Measurements from ENCODE around the gene KIF21A.

The KIF21A gene

DNA sequence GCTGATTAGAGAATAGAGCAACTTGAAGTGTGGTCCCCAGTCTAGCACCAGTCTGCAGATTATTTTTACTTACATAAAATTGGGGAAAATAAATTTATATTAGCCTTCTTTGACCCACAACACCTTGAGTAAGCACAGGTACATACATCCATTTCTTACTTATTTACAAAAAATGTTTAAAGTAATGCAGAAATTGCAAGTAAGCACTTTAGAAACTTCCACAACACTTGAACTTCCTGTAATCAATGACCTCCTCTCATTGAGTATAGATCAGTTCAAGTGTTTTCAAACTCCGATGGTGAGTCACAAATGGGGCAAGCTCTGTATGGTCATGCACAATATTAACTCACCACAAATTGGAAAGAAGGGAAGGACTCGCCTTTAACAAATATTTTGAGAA, 83.3 kb downstream of the KIF21A start:
- TF ChIP-seq TCF12 (IDR thresholded peaks at IDR 0.05; ENCODE audit: low read depth) (no peak), ZBTB7A (IDR thresholded peaks at IDR 0.05; ENCODE audit: low read depth) (no peak), TAF1 (IDR thresholded peaks at IDR 0.05; ENCODE audit: low read depth) (no peak), MAX (IDR thresholded peaks at IDR 0.05) (no peak), EP300 (IDR thresholded peaks at IDR 0.05; ENCODE audit: borderline replicate concordance) (no peak), CREB1 (IDR thresholded peaks at IDR 0.05; ENCODE audit: low read depth) (no peak), TEAD4 (IDR thresholded peaks at IDR 0.05) (no peak), YY1 (IDR thresholded peaks at IDR 0.05; ENCODE audit: low read depth) (no peak), NFIC (IDR thresholded peaks at IDR 0.05) (no peak), CEBPB (IDR thresholded peaks at IDR 0.05) (no peak), RAD21 (IDR thresholded peaks at IDR 0.05; ENCODE audit: low read depth) (no peak)
- TF ChIP-seq, protein P1, sequence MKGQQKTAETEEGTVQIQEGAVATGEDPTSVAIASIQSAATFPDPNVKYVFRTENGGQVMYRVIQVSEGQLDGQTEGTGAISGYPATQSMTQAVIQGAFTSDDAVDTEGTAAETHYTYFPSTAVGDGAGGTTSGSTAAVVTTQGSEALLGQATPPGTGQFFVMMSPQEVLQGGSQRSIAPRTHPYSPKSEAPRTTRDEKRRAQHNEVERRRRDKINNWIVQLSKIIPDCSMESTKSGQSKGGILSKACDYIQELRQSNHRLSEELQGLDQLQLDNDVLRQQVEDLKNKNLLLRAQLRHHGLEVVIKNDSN (IDR thresholded peaks at IDR 0.05): no peak

- no peak for TF ChIP-seq EP300 (IDR thresholded peaks at IDR 0.05; ENCODE audit: borderline replicate concordance)
- TF ChIP-seq CEBPB (IDR thresholded peaks at IDR 0.05): no peak
- TF ChIP-seq NFIC (IDR thresholded peaks at IDR 0.05): no peak
Measured at GRCh38 chr12:39357041-39357440, 85.9 kb downstream of the KIF21A start.

GRCh38 chr12:39355841-39356240, 87.1 kb downstream of the KIF21A start:
- no peak for TF ChIP-seq FOXM1 (IDR thresholded peaks at IDR 0.05; ENCODE audit: borderline replicate concordance, low read depth)
- TF ChIP-seq YY1 (IDR thresholded peaks at IDR 0.05; ENCODE audit: low read depth): no peak
- TF ChIP-seq NFIC (IDR thresholded peaks at IDR 0.05): no peak
- TF ChIP-seq CREB1 (IDR thresholded peaks at IDR 0.05; ENCODE audit: low read depth): no peak
- TF ChIP-seq TEAD4 (IDR thresholded peaks at IDR 0.05): no peak

DNA sequence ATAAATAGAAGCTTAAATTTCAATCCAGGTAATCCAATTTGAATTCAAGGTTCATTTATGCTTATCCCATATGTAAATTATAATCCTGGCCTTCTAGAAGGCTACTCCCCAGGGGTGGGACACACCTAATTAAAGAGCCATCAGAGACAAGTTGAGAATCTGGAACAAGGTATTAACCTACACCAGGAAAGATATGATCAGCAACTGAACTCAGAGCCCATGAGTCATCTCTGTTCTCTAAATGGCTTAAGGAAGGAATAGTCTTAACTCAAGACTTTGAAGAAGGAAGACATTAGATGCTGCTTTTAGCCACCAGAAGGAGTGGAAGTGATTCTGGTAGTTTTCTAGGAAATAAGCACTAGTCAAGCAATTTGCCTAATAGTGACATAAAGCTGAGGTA, 88.0 kb downstream of the KIF21A start:
- TF ChIP-seq FOXM1 (IDR thresholded peaks at IDR 0.05; ENCODE audit: borderline replicate concordance, low read depth) (no peak), MAX (IDR thresholded peaks at IDR 0.05) (no peak), EGR1 (IDR thresholded peaks at IDR 0.05) (no peak), EP300 (IDR thresholded peaks at IDR 0.05; ENCODE audit: borderline replicate concordance) (no peak), ZBTB7A (IDR thresholded peaks at IDR 0.05; ENCODE audit: low read depth) (no peak), TEAD4 (IDR thresholded peaks at IDR 0.05) (no peak), NFIC (IDR thresholded peaks at IDR 0.05) (no peak), TAF1 (IDR thresholded peaks at IDR 0.05; ENCODE audit: low read depth) (no peak), CEBPB (IDR thresholded peaks at IDR 0.05) (no peak)
- TF ChIP-seq, protein P2, sequence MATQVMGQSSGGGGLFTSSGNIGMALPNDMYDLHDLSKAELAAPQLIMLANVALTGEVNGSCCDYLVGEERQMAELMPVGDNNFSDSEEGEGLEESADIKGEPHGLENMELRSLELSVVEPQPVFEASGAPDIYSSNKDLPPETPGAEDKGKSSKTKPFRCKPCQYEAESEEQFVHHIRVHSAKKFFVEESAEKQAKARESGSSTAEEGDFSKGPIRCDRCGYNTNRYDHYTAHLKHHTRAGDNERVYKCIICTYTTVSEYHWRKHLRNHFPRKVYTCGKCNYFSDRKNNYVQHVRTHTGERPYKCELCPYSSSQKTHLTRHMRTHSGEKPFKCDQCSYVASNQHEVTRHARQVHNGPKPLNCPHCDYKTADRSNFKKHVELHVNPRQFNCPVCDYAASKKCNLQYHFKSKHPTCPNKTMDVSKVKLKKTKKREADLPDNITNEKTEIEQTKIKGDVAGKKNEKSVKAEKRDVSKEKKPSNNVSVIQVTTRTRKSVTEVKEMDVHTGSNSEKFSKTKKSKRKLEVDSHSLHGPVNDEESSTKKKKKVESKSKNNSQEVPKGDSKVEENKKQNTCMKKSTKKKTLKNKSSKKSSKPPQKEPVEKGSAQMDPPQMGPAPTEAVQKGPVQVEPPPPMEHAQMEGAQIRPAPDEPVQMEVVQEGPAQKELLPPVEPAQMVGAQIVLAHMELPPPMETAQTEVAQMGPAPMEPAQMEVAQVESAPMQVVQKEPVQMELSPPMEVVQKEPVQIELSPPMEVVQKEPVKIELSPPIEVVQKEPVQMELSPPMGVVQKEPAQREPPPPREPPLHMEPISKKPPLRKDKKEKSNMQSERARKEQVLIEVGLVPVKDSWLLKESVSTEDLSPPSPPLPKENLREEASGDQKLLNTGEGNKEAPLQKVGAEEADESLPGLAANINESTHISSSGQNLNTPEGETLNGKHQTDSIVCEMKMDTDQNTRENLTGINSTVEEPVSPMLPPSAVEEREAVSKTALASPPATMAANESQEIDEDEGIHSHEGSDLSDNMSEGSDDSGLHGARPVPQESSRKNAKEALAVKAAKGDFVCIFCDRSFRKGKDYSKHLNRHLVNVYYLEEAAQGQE (IDR thresholded peaks at IDR 0.05; ENCODE audit: low read depth): no peak

DNA sequence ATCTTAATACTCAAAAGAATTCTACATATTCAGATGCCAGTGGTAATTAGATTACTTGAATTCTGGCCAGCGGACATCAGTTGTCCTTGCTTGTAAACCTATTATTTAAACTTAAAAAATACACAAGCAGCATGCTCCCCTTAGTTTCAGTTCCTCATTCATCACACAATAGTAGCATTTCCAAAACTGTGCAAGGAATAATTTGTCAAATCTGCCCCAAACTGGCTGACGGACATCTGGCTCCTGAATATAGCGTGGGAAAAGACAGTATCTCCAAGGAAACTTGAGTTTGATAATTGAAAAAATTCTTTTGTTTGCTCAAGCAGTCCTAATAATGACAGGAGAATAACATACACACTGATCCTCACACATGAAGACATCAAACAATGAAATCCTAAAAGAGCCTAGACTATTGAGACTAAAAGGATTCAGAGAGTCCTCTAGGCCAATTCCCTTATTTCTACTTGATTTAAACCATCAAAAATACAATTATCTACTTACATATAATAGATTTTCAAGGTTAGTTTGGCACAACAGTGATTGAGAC, 90.4 kb downstream of the KIF21A start:
- TF ChIP-seq, protein P1 (IDR thresholded peaks at IDR 0.05): no peak
- no peak for TF ChIP-seq YY1 (IDR thresholded peaks at IDR 0.05; ENCODE audit: low read depth)
- TF ChIP-seq RAD21 (IDR thresholded peaks at IDR 0.05; ENCODE audit: low read depth): no peak
- TF ChIP-seq NFIC (IDR thresholded peaks at IDR 0.05): no peak
- no peak for TF ChIP-seq EGR1 (IDR thresholded peaks at IDR 0.05)
- TF ChIP-seq EP300 (IDR thresholded peaks at IDR 0.05; ENCODE audit: borderline replicate concordance): no peak
- no peak for TF ChIP-seq MAX (IDR thresholded peaks at IDR 0.05)
- no peak for TF ChIP-seq TCF12 (IDR thresholded peaks at IDR 0.05; ENCODE audit: low read depth)
- no peak for TF ChIP-seq ZBTB7A (IDR thresholded peaks at IDR 0.05; ENCODE audit: low read depth)
- TF ChIP-seq, protein P2 (IDR thresholded peaks at IDR 0.05; ENCODE audit: low read depth): no peak
- TF ChIP-seq TAF1 (IDR thresholded peaks at IDR 0.05; ENCODE audit: low read depth): no peak
- TF ChIP-seq CREB1 (IDR thresholded peaks at IDR 0.05; ENCODE audit: low read depth): no peak
- no peak for TF ChIP-seq TEAD4 (IDR thresholded peaks at IDR 0.05)
- no peak for TF ChIP-seq CEBPB (IDR thresholded peaks at IDR 0.05)
- no peak for TF ChIP-seq FOXM1 (IDR thresholded peaks at IDR 0.05; ENCODE audit: borderline replicate concordance, low read depth)

DNA sequence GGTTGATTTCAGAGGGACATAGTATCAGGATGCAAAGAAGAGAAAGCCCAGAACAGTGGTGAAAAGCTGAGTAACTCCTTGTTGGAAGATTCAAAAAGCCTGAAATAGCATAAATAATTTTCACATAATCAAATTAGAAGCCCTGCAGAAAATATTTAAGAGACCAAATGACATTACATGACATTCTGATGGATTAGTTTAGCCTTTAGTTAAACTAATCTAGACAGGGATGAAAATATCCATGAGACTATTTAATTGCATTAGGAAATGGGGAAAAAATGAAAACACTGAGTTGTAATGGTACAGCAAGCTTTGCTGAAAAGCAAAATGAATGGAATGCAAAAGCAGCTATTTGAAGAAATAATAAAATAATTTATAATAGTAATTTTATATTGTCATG, 91.8 kb downstream of the KIF21A start:
- no peak for TF ChIP-seq MAX (IDR thresholded peaks at IDR 0.05)
- no peak for TF ChIP-seq RAD21 (IDR thresholded peaks at IDR 0.05; ENCODE audit: low read depth)
- TF ChIP-seq TEAD4 (IDR thresholded peaks at IDR 0.05): no peak
- TF ChIP-seq CREB1 (IDR thresholded peaks at IDR 0.05; ENCODE audit: low read depth): no peak
- no peak for TF ChIP-seq EP300 (IDR thresholded peaks at IDR 0.05; ENCODE audit: borderline replicate concordance)
- no peak for TF ChIP-seq EGR1 (IDR thresholded peaks at IDR 0.05)
- TF ChIP-seq YY1 (IDR thresholded peaks at IDR 0.05; ENCODE audit: low read depth): no peak
- TF ChIP-seq, protein P2 (IDR thresholded peaks at IDR 0.05; ENCODE audit: low read depth): no peak
- TF ChIP-seq NFIC (IDR thresholded peaks at IDR 0.05): no peak
- TF ChIP-seq ZBTB7A (IDR thresholded peaks at IDR 0.05; ENCODE audit: low read depth): no peak
- no peak for TF ChIP-seq CEBPB (IDR thresholded peaks at IDR 0.05)
- no peak for TF ChIP-seq TCF12 (IDR thresholded peaks at IDR 0.05; ENCODE audit: low read depth)
- TF ChIP-seq, protein P1 (IDR thresholded peaks at IDR 0.05): no peak
- no peak for TF ChIP-seq TAF1 (IDR thresholded peaks at IDR 0.05; ENCODE audit: low read depth)
- TF ChIP-seq FOXM1 (IDR thresholded peaks at IDR 0.05; ENCODE audit: borderline replicate concordance, low read depth): no peak

All from Ishikawa (cell line).